Epithelial cell of proximal tubule (primary cell): ENCODE results near the gene KDM5B. TPM values are rescaled to one million over a fixed set of nuclear protein-coding genes. Genes with fewer than 3 reads are reported as not detected.

Experiments
- DNase-seq: peaks from one replicate; pipeline ENCODE4 v3.0.0-alpha.2; 2011; ENCODE audit warnings: low read depth
- H3K4me3 ChIP-seq: 2 replicates; pipeline ENCODE4 v1.5.1; 2011; ENCODE audit warnings: low read depth, mild to moderate bottlenecking, low read length
- CTCF ChIP-seq: conservative IDR thresholded peaks from 2 replicates; pipeline ENCODE4 v1.5.1; 2012; ENCODE audit warnings: low read depth, mild to moderate bottlenecking, low read length
- total RNA-seq: library from RNA; depleted of rRNA; stranded (reverse); fragments of >200 nt; gene quantifications from 2 replicates; pipeline ENCODE4 v1.2.3, GENCODE V29; 2015

The KDM5B gene
- total RNA-seq, 1 donor from 2014 or later, result 46.2 TPM

GRCh38 chr1:202812176-202813026, 4.2 kb upstream of the KDM5B start:
- no peak overlapping the region for H3K4me3 ChIP-seq
- TF ChIP-seq CTCF, result no peak
- no peak for DNase-seq

- peak overlapping the region; percentile 95 for H3K4me3 ChIP-seq
- TF ChIP-seq CTCF, result no peak
- no peak for DNase-seq
These were observed 3.3 kb upstream of the KDM5B start for GRCh38 chr1:202811296-202812175.

GRCh38 chr1:202810615-202811295, 2.5 kb upstream of the KDM5B start, which contains the start of gene PCAT6:
TSS of gene PCAT6 (plus strand) at chr1:202810954.
- no peak for TF ChIP-seq CTCF

GRCh38 chr1:202810193-202810614, 2.0 kb upstream of the KDM5B start:
- no peak for TF ChIP-seq CTCF
- no peak for DNase-seq
- H3K4me3 ChIP-seq, result peak overlapping the region; percentile 95

More at GRCh38 chr1:202810615-202811295, 2.5 kb upstream of the KDM5B start, which contains the start of gene PCAT6:
- DNase-seq, result peak; percentile 46
- peak within 1 kb of the TSS; percentile 95 for H3K4me3 ChIP-seq

GRCh38 chr1:202809597-202810159, 1.5 kb upstream of the KDM5B start:
- no peak for DNase-seq
- no peak for TF ChIP-seq CTCF
- peak overlapping the region; percentile 95 for H3K4me3 ChIP-seq

GRCh38 chr1:202807451-202807925, 733 bp downstream of the KDM5B start:
- no peak for TF ChIP-seq CTCF
- DNase-seq, result no peak
- peak overlapping the region; percentile 91 for H3K4me3 ChIP-seq
